ENCODE measurements around the gene CMTR1.

GRCh38 chr6:37496951-37497885 lies 64.2 kb downstream of the CMTR1 start:
- no peak for TF ChIP-seq SMC3 (conservative IDR thresholded peaks at IDR 0.05; ENCODE audit: poor library complexity)
- no peak for TF ChIP-seq POLR2AphosphoS5 (IDR thresholded peaks at IDR 0.05)
- TF ChIP-seq CTCF (IDR thresholded peaks at IDR 0.05; ENCODE audit: poor library complexity, severe bottlenecking), result no peak
- TF ChIP-seq EZH2 (IDR thresholded peaks at IDR 0.05; ENCODE audit: borderline replicate concordance, insufficient read depth, low read length, poor library complexity, severe bottlenecking), result no peak
- no peak for TF ChIP-seq TAF1 (IDR thresholded peaks at IDR 0.05; ENCODE audit: low read depth)
- no peak for TF ChIP-seq RAD21 (conservative IDR thresholded peaks at IDR 0.05)

Measured in neural cell (in vitro differentiated cells).